ENCODE data around the gene LIMS2.

The LIMS2 gene

DNA sequence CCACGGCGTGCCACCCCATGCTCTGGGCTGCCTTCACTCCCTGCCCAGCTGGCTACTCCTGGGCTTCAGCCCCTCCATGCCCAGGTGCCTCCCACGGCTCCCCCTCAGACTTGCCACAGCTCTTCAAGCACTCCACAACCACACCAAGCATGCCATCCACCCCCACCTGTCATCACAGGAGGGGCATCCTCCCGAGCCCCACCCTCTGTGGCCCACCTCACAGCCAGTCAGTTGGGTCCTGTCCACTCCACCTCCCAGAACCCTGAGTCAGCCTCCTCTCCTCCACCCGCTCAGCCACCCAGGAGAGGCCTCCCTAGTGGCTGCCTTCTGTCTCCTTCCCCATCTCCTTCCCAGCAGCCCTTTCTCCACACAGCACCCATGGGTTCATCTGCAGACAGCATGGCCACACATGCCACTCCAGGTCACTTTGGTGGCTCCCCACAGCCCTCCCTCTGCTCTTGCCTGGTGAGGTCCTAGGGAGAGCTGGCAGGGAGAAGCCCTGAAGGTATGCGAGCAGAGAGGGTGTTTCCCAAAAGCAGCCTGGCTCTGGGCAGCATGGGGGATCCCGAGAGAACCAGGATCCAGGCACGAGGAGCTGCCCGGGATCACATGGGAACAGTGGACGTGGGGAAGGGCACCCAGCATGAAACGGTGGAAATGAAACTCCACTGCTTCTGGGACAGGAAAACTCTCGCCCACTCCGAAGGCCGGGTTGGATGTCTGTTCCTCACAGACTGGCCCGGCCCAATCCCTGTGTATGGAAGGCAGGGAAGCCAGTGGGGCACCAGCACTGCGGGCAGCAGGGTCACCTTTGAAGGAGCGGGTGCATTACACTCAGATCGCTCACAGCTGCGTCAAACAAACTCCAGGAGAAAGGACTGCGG, 2.7 kb downstream of the LIMS2 start:
- no peak for TF ChIP-seq EZH2phosphoT487 (IDR thresholded peaks at IDR 0.05; ENCODE audit: low read depth)
- TF ChIP-seq, protein P1, sequence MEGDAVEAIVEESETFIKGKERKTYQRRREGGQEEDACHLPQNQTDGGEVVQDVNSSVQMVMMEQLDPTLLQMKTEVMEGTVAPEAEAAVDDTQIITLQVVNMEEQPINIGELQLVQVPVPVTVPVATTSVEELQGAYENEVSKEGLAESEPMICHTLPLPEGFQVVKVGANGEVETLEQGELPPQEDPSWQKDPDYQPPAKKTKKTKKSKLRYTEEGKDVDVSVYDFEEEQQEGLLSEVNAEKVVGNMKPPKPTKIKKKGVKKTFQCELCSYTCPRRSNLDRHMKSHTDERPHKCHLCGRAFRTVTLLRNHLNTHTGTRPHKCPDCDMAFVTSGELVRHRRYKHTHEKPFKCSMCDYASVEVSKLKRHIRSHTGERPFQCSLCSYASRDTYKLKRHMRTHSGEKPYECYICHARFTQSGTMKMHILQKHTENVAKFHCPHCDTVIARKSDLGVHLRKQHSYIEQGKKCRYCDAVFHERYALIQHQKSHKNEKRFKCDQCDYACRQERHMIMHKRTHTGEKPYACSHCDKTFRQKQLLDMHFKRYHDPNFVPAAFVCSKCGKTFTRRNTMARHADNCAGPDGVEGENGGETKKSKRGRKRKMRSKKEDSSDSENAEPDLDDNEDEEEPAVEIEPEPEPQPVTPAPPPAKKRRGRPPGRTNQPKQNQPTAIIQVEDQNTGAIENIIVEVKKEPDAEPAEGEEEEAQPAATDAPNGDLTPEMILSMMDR (IDR thresholded peaks at IDR 0.05; ENCODE audit: low read depth, low read length): no peak
- H3K4me3 ChIP-seq (ENCODE audit: low read length): no peak overlapping the region

DNA sequence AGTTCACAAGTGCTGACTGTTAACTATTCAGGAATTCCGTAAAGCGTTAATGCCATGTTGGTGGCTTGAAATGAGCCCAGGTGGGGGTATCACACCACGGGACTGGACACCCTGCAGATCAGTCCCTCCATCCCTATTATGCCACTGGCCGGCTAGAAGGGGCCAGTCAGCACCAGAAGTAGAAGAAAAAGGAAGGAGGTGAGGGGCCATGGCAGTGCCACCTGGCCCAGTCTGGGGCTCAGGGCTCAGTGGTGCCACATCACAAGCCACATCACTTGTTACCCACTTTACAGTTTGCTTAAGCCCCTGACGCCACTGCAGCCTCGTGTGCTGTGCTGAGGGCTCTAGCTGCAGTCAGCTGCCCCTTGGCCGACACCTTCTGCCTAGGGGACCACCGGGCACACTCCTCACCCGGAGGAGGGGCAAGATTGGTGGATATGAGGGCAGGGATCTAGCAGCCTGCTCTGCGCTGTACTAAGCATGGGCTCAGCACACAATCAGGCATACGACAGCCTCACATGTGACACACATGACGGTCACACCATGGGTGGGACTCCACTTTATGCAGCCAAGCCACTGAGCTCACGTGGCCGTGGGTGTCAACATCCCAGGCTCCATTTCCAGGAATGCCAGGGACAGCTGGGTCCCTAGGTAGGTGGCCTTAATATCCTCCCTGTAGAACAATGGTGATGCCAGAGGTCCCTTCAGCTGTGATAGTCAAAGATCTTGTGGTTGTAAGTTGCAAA, 3.6 kb downstream of the LIMS2 start:
- Histone ChIP-seq H3K36me3 (replicated peaks; ENCODE audit: low read depth, low read length) (no peaks in the 10 kb centered on the region), H3K79me2 (ENCODE audit: low read length) (no peaks in the 10 kb centered on the region), H3K27me3 (ENCODE audit: low read depth, low read length) (peaks cover 13% of the 10 kb centered on the region; the same call in 1 of the 2 replicates), H2AFZ (ENCODE audit: low read depth, low read length) (no peak overlapping the region), H3K4me2 (ENCODE audit: low read length) (no peak overlapping the region), H3K4me3 (ENCODE audit: low read length) (no peak overlapping the region), H4K20me1 (ENCODE audit: insufficient read depth, low read length) (no peaks in the 10 kb centered on the region), H3K4me1 (ENCODE audit: low read length) (no peaks in the 10 kb centered on the region), H3K9me3 (ENCODE audit: insufficient read depth, low read length) (no peaks in the 10 kb centered on the region), H3K27ac (ENCODE audit: low read length) (no peak overlapping the region), H3K9ac (ENCODE audit: low read length) (no peak overlapping the region)
- no peak for TF ChIP-seq EZH2phosphoT487 (IDR thresholded peaks at IDR 0.05; ENCODE audit: low read depth)
- TF ChIP-seq, protein P1 (IDR thresholded peaks at IDR 0.05; ENCODE audit: low read depth, low read length): no peak

More for the DNA sequence above, 2.7 kb downstream of the LIMS2 start:
- Histone ChIP-seq H3K36me3 (replicated peaks; ENCODE audit: low read depth, low read length) (no peaks in the 10 kb centered on the region), H3K27ac (ENCODE audit: low read length) (no peak overlapping the region), H4K20me1 (ENCODE audit: insufficient read depth, low read length) (no peaks in the 10 kb centered on the region), H3K9me3 (ENCODE audit: insufficient read depth, low read length) (no peaks in the 10 kb centered on the region), H3K4me2 (ENCODE audit: low read length) (no peak overlapping the region), H3K79me2 (ENCODE audit: low read length) (no peaks in the 10 kb centered on the region), H2AFZ (ENCODE audit: low read depth, low read length) (no peak overlapping the region), H3K27me3 (ENCODE audit: low read depth, low read length) (peaks cover 13% of the 10 kb centered on the region; the same call in 1 of the 2 replicates), H3K4me1 (ENCODE audit: low read length) (no peaks in the 10 kb centered on the region), H3K9ac (ENCODE audit: low read length) (no peak overlapping the region)

DNA sequence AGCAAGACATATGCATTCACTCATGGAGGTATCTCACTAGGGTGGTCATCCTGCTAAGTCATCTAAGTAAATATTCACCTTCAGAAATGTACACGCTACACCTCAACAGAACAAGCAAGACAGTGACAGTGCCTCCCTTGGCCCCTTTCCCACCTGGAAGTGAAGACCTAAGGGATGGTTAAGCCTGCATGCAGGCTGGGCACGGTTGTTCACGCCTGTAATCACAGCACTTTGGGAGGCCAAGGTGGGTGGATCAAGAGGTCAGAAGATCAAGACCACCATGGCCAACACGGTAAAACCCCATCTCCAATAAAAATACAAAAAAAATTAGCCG, 4.4 kb downstream of the LIMS2 start:
- no peaks in the 10 kb centered on the region for H3K4me1 ChIP-seq (ENCODE audit: low read length)
- H2AFZ ChIP-seq (ENCODE audit: low read depth, low read length): no peak overlapping the region
- no peak for TF ChIP-seq EZH2phosphoT487 (IDR thresholded peaks at IDR 0.05; ENCODE audit: low read depth)
- TF ChIP-seq, protein P1 (IDR thresholded peaks at IDR 0.05; ENCODE audit: low read depth, low read length): no peak
- no peaks in the 10 kb centered on the region for H3K36me3 ChIP-seq (replicated peaks; ENCODE audit: low read depth, low read length)
- H3K4me3 ChIP-seq (ENCODE audit: low read length): no peak overlapping the region
- no peak overlapping the region for H3K9ac ChIP-seq (ENCODE audit: low read length)
- no peak overlapping the region for H3K27ac ChIP-seq (ENCODE audit: low read length)
- no peaks in the 10 kb centered on the region for H3K79me2 ChIP-seq (ENCODE audit: low read length)
- no peak overlapping the region for H3K4me2 ChIP-seq (ENCODE audit: low read length)
- H4K20me1 ChIP-seq (ENCODE audit: insufficient read depth, low read length): no peaks in the 10 kb centered on the region
- no peaks in the 10 kb centered on the region for H3K9me3 ChIP-seq (ENCODE audit: insufficient read depth, low read length)
- H3K27me3 ChIP-seq (ENCODE audit: low read depth, low read length): peaks cover 18% of the 10 kb centered on the region

All from OCI-LY3 (cell line).